NT2/D1 (cell line): ENCODE results near the gene MYOZ1.

Experiments used
- YY1 ChIP-seq: IDR thresholded peaks from 2 replicates; pipeline ENCODE4 v1.6.1; 2011; ENCODE audit not compliant: insufficient read length, insufficient read depth
- ZNF274 ChIP-seq: IDR thresholded peaks from 2 replicates; pipeline ENCODE4 v1.6.1; 2011; ENCODE audit warnings: mild to moderate bottlenecking, low read depth, low read length

- TF ChIP-seq ZNF274 (no peak), YY1 (no peak)
Observed at GRCh38 chr10:73585327-73585726, 55.9 kb downstream of the MYOZ1 start.
